PFSK-1 (cell line): ENCODE results near the gene ASF1B. TPM values are rescaled to one million over a fixed set of nuclear protein-coding genes. Genes with fewer than 3 reads are reported as not detected.

ENCODE experiments used
- FOXP2 ChIP-seq: optimal IDR thresholded peaks from 2 replicates; pipeline ENCODE3; 2011; ENCODE audit warnings: borderline replicate concordance, control low read depth, inconsistent platforms; ENCODE audit not compliant: insufficient read depth; ENCODE audit errors: extremely low read length, extremely low read depth
- POLR2AphosphoS5 ChIP-seq: IDR thresholded peaks from 2 replicates; pipeline ENCODE4 v1.6.1; 2012; ENCODE audit warnings: low read depth, mild to moderate bottlenecking, control low read depth, low read length, moderate library complexity
- SIN3A ChIP-seq: IDR thresholded peaks from 2 replicates; pipeline ENCODE4 v1.6.1; 2012; ENCODE audit warnings: mild to moderate bottlenecking, low read length, moderate library complexity, borderline replicate concordance; ENCODE audit not compliant: insufficient read depth
- TAF1 ChIP-seq: IDR thresholded peaks from 2 replicates; pipeline ENCODE4 v1.6.1; 2012; ENCODE audit warnings: low read length, control low read depth, borderline replicate concordance; ENCODE audit not compliant: insufficient read depth
- polyA plus RNA-seq: library from polyadenylated mRNA; unstranded; fragments of >200 nt; gene quantifications from one replicate; pipeline ENCODE4 v1.2.1, GENCODE V29; 2012; ENCODE audit warnings: low read depth, missing spikeins; ENCODE audit not compliant: insufficient read length
- TF ChIP-seq, protein P1 (sequence below), 2 experiments: IDR thresholded peaks; 2 replicates each; pipeline versions ENCODE4 v1.6.1 to v1.8.0; 2011 to 2012; ENCODE audit warnings: low read depth in 2 of 2, low read length in 2 of 2, control low read depth in 1 of 2, inconsistent platforms in 1 of 2, mild to moderate bottlenecking in 1 of 2, moderate library complexity in 1 of 2; ENCODE audit not compliant: insufficient read depth in 1 of 2

ASF1B gene
- polyA plus RNA-seq, result 60.7 TPM

DNA sequence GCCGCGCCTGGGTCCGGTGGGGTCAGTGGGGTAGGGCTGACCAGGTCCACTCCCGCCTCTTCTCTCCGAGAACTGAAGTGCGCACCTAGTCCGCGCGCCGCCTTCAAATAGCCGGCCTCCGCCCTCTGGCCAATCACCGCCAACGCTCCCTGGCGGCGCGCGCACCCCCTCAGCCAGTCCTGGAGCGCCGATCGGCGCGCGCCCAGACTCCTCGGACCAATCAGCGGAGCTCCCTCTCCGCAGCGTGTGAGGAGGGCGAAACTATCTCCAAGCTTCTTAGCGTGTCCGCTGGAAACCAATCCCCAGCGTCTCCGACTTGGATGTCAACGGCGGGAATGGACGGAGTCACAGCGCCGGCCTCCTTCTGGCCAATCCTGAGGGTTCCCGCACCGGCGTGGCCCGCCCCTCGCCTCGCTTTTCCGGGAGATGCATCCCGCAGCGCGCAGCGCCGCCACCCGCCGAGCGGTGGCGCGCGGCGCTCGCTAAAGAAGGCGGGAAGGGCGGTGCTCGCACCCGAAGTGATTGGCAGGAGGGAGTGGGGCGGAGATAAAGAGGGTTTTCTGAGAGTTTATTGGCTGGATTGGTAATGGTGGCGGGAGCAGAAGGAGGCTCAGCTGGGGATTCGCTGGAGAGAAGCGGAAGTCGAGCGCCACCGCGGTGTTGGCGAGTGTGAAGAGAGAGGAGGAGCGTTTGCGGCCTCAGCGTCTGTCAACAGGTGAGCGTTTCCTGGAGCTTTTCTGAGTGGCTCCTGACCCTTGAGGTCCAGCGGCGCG, at the start of gene ASF1B:
TSS of gene ASF1B (minus strand) at position 81 of the 773 bp plus-strand sequence. CDS start 133 bp downstream, outside the sequence.
- TF ChIP-seq TAF1 (peak; percentile 69), POLR2AphosphoS5 (peak; percentile 69; the same call in 1 of the 2 replicates), FOXP2 (no peak), SIN3A (no peak)
- TF ChIP-seq, protein P1, sequence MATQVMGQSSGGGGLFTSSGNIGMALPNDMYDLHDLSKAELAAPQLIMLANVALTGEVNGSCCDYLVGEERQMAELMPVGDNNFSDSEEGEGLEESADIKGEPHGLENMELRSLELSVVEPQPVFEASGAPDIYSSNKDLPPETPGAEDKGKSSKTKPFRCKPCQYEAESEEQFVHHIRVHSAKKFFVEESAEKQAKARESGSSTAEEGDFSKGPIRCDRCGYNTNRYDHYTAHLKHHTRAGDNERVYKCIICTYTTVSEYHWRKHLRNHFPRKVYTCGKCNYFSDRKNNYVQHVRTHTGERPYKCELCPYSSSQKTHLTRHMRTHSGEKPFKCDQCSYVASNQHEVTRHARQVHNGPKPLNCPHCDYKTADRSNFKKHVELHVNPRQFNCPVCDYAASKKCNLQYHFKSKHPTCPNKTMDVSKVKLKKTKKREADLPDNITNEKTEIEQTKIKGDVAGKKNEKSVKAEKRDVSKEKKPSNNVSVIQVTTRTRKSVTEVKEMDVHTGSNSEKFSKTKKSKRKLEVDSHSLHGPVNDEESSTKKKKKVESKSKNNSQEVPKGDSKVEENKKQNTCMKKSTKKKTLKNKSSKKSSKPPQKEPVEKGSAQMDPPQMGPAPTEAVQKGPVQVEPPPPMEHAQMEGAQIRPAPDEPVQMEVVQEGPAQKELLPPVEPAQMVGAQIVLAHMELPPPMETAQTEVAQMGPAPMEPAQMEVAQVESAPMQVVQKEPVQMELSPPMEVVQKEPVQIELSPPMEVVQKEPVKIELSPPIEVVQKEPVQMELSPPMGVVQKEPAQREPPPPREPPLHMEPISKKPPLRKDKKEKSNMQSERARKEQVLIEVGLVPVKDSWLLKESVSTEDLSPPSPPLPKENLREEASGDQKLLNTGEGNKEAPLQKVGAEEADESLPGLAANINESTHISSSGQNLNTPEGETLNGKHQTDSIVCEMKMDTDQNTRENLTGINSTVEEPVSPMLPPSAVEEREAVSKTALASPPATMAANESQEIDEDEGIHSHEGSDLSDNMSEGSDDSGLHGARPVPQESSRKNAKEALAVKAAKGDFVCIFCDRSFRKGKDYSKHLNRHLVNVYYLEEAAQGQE (IDR thresholded peaks at IDR 0.05; ENCODE audit: insufficient read depth in 1 of 2, low read depth in 2 of 2, low read length in 2 of 2), result peak in 1 of 2 experiments; percentile 33; a peak in 1 of 4 replicates

DNA sequence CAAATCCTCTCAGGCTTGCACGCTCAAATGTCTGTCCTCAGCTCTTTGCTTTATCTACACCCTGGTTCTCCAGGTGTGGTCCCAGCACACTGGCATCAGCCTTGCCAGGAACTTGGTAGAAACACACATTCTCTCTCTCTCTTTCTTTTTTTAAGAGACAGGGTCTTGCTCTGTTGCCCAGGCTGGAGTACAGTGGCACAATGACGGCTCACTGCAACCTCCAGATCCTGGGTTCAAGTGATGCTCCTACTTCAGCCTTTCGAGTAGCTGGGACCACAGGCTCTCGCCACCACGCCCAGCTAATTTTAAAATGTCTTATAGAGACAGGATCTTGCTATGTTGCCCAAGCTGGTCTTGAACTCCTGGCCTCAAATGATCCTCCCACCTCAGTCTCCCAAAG, 48.8 kb upstream of the ASF1B start:
- TF ChIP-seq, protein P1 (IDR thresholded peaks at IDR 0.05; ENCODE audit: insufficient read depth in 1 of 2, low read depth in 2 of 2, low read length in 2 of 2), result no peak
- no peak for TF ChIP-seq SIN3A

DNA sequence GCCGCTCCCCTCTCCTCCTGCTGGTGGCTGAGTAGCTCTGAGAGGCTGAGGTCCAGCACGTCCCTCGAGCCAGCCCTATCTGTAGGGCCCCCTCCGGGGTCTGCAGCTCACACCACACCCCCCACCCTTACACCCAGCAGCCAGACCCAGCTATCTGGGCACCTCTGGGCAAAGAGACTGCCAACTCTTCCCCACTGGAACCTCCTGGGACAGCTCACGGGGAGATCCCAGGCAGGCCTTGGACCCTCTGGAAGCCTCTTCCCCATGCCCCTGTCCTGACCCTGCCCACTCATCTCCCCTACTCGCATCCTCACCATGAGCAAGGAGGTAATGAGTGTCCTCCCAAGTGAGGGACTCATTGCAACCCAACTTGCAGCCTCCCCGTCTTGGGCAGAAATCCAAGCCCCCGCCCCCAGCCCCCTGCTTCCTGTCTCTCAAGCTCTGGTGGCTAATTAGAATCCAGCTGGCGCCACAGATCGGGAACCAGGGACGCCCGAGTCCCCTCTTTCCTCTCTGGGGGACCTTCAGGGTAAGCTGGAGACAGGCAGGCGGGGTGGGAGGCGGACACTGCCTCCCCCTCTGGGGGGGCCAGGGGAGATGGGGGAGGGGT, 47.5 kb upstream of the ASF1B start:
- TF ChIP-seq POLR2AphosphoS5 (no peak), SIN3A (no peak), TAF1 (no peak), FOXP2 (no peak)
- TF ChIP-seq, protein P1 (IDR thresholded peaks at IDR 0.05; ENCODE audit: insufficient read depth in 1 of 2, low read depth in 2 of 2, low read length in 2 of 2), result no peak

DNA sequence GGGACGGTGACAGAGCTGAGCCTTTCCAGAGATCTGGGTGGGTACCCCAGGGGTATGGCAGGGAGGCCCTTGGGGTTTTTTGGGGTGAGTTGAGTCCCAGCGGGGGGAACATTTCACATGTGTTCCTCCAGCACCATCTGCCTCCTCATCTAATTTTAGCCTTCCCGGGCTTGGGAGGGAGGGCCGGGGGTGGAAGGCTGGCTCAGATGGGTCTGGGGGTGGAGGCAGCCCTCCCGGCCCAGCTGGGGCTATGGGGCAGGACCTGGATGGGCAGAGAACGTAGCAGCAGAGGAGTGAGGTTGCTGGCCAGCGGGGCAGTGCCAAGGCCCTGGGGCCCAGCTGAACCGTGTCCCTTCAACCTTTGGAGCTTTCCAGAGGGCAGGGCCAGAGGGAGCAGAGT, 46.1 kb upstream of the ASF1B start:
- TF ChIP-seq TAF1 (no peak), SIN3A (no peak), POLR2AphosphoS5 (no peak), FOXP2 (no peak)
- TF ChIP-seq, protein P1 (IDR thresholded peaks at IDR 0.05; ENCODE audit: insufficient read depth in 1 of 2, low read depth in 2 of 2, low read length in 2 of 2), result no peak
